ENCODE data around the gene SGMS2. TPM values are rescaled to one million over a fixed set of nuclear protein-coding genes. Genes with fewer than 3 reads are reported as not detected.
A peak's percentile ranks its signal among the peaks of the same experiment; 100 is the strongest.

The SGMS2 gene
- total RNA-seq, 1 donor from 2014 or later, result 67.8 TPM

GRCh38 chr4:107837776-107838618 is 13.3 kb downstream of the SGMS2 start:
- no peaks in the 10 kb centered on the region for H3K9me3 ChIP-seq
- DNase-seq (no peak), ATAC-seq (peak; percentile 85)
- no peak for TF ChIP-seq CTCF (IDR thresholded peaks at IDR 0.05)
- peak overlapping the region; percentile 67 for H3K27ac ChIP-seq
- H3K27me3 ChIP-seq, result no peaks in the 10 kb centered on the region
- H3K4me3 ChIP-seq, result no peak overlapping the region
- H3K36me3 ChIP-seq, result no peaks in the 10 kb centered on the region
- intact Hi-C loops (cut with DNase I), result no loop called here
- H3K4me1 ChIP-seq, result peaks cover 27% of the 10 kb centered on the region

- H3K27ac ChIP-seq, result peak overlapping the region; percentile 67
- no peak overlapping the region for H3K4me3 ChIP-seq
- H3K9me3 ChIP-seq, result no peaks in the 10 kb centered on the region
- DNase-seq, result no peak
- intact Hi-C loops (cut with DNase I), result no loop called here
- ATAC-seq, result peak; percentile 37
- peaks cover 24% of the 10 kb centered on the region for H3K4me1 ChIP-seq
- H3K27me3 ChIP-seq, result no peaks in the 10 kb centered on the region
- no peak for TF ChIP-seq CTCF (IDR thresholded peaks at IDR 0.05)
- no peaks in the 10 kb centered on the region for H3K36me3 ChIP-seq
These were observed 14.3 kb downstream of the SGMS2 start for GRCh38 chr4:107838861-107839565.

- Histone ChIP-seq H3K9me3 (no peaks in the 10 kb centered on the region), H3K27ac (no peak overlapping the region), H3K27me3 (no peaks in the 10 kb centered on the region), H3K4me1 (peaks cover 5% of the 10 kb centered on the region), H3K4me3 (no peak overlapping the region), H3K36me3 (no peaks in the 10 kb centered on the region)
- no peak for DNase-seq
- ATAC-seq, result peak; percentile 59
- no peak for TF ChIP-seq CTCF (IDR thresholded peaks at IDR 0.05)
- intact Hi-C loops (cut with DNase I), result no loop called here
These were observed 18.7 kb downstream of the SGMS2 start for GRCh38 chr4:107843391-107843790.

- H3K4me1 ChIP-seq, result no peaks in the 10 kb centered on the region
- TF ChIP-seq CTCF (IDR thresholded peaks at IDR 0.05), result no peak
- H3K27me3 ChIP-seq, result no peaks in the 10 kb centered on the region
- no peak for DNase-seq
- no peaks in the 10 kb centered on the region for H3K36me3 ChIP-seq
- no peaks in the 10 kb centered on the region for H3K9me3 ChIP-seq
- ATAC-seq, result no peak
- no peak overlapping the region for H3K27ac ChIP-seq
- intact Hi-C loops (cut with DNase I), result no loop called here
- H3K4me3 ChIP-seq, result no peak overlapping the region
These were observed 20.9 kb downstream of the SGMS2 start for GRCh38 chr4:107845681-107846080.

- no peak for ATAC-seq
- H3K9me3 ChIP-seq, result no peaks in the 10 kb centered on the region
- no peaks in the 10 kb centered on the region for H3K36me3 ChIP-seq
- H3K27me3 ChIP-seq, result no peaks in the 10 kb centered on the region
- no peak overlapping the region for H3K4me3 ChIP-seq
- intact Hi-C loops (cut with DNase I), result no loop called here
- TF ChIP-seq CTCF (IDR thresholded peaks at IDR 0.05), result no peak
- DNase-seq, result no peak
- no peak overlapping the region for H3K27ac ChIP-seq
- H3K4me1 ChIP-seq, result peaks cover 7% of the 10 kb centered on the region
These were observed 25.7 kb downstream of the SGMS2 start for GRCh38 chr4:107850438-107850837.

Data from upper lobe of right lung (tissue), 1 donor.